Measurements from ENCODE around the gene ADAMTS8. TPM values are rescaled to one million over a fixed set of nuclear protein-coding genes. Genes with fewer than 3 reads are reported as not detected.
A peak's percentile ranks its signal among the peaks of the same experiment; 100 is the strongest.

Gene ADAMTS8
- total RNA-seq, 1 donor = not detected

- no peaks in the 10 kb centered on the region for H3K9me3 ChIP-seq (ENCODE audit: low read depth, low read length)
- no peaks in the 10 kb centered on the region for H3K79me2 ChIP-seq (ENCODE audit: insufficient read depth, low read length)
- H3K4me2 ChIP-seq (ENCODE audit: insufficient read depth, low read length) = peak overlapping the region; percentile 29
- DNase-seq (ENCODE audit: insufficient read length, low spot score, missing footprints) = no peak
- no peak overlapping the region for H3K4me3 ChIP-seq (ENCODE audit: insufficient read depth, low read length)
- no peak overlapping the region for H2AFZ ChIP-seq (ENCODE audit: low read length)
- TF ChIP-seq, protein P1, sequence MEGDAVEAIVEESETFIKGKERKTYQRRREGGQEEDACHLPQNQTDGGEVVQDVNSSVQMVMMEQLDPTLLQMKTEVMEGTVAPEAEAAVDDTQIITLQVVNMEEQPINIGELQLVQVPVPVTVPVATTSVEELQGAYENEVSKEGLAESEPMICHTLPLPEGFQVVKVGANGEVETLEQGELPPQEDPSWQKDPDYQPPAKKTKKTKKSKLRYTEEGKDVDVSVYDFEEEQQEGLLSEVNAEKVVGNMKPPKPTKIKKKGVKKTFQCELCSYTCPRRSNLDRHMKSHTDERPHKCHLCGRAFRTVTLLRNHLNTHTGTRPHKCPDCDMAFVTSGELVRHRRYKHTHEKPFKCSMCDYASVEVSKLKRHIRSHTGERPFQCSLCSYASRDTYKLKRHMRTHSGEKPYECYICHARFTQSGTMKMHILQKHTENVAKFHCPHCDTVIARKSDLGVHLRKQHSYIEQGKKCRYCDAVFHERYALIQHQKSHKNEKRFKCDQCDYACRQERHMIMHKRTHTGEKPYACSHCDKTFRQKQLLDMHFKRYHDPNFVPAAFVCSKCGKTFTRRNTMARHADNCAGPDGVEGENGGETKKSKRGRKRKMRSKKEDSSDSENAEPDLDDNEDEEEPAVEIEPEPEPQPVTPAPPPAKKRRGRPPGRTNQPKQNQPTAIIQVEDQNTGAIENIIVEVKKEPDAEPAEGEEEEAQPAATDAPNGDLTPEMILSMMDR (IDR thresholded peaks at IDR 0.05; ENCODE audit: extremely low read depth, low read depth, low read length) = no peak
- H3K36me3 ChIP-seq (ENCODE audit: insufficient read depth, low read length) = no peaks in the 10 kb centered on the region
- no peak overlapping the region for H3K27ac ChIP-seq (ENCODE audit: low read depth, low read length)
- H3K27me3 ChIP-seq (ENCODE audit: insufficient read depth, low read length) = peaks cover 21% of the 10 kb centered on the region
- H3K4me1 ChIP-seq (ENCODE audit: insufficient read depth, low read length) = peaks cover 38% of the 10 kb centered on the region
- H4K20me1 ChIP-seq (ENCODE audit: insufficient read depth, low read length) = no peaks in the 10 kb centered on the region
Observed at GRCh38 chr11:130408401-130408890, 20.0 kb downstream of the ADAMTS8 start.

DNA sequence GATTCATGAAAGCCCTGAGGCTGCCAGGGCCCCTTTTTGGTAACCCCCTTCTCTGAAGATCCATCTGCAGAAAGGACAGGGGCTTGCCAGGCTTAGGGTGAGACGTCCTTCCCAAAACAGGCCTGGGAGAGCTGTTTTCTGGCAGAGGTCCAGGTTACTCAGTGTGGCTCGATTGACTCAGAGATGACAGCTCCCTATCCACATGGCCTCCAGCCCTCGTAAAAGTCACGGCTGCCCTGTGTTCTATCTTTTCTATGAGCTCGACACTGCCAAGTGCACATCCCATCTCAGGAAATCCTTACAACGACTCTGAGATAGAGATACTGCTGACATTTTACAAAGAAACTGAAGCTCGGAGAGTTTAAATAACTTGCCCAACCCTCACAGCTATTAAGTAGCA, 20.4 kb downstream of the ADAMTS8 start:
- no peaks in the 10 kb centered on the region for H3K36me3 ChIP-seq (ENCODE audit: insufficient read depth, low read length)
- peak overlapping the region; percentile 2 for H3K27ac ChIP-seq (ENCODE audit: low read depth, low read length)
- H4K20me1 ChIP-seq (ENCODE audit: insufficient read depth, low read length) = no peaks in the 10 kb centered on the region
- H3K27me3 ChIP-seq (ENCODE audit: insufficient read depth, low read length) = peaks cover 21% of the 10 kb centered on the region
- peaks cover 40% of the 10 kb centered on the region for H3K4me1 ChIP-seq (ENCODE audit: insufficient read depth, low read length)
- no peaks in the 10 kb centered on the region for H3K79me2 ChIP-seq (ENCODE audit: insufficient read depth, low read length)
- H3K4me2 ChIP-seq (ENCODE audit: insufficient read depth, low read length) = peak overlapping the region; percentile 29
- no peak overlapping the region for H2AFZ ChIP-seq (ENCODE audit: low read length)
- H3K9me3 ChIP-seq (ENCODE audit: low read depth, low read length) = no peaks in the 10 kb centered on the region
- no peak overlapping the region for H3K4me3 ChIP-seq (ENCODE audit: insufficient read depth, low read length)
- peak; percentile 95 for DNase-seq (ENCODE audit: insufficient read length, low spot score, missing footprints)
- TF ChIP-seq, protein P1 (IDR thresholded peaks at IDR 0.05; ENCODE audit: extremely low read depth, low read depth, low read length) = no peak

GRCh38 chr11:130405428-130405827, 23.0 kb downstream of the ADAMTS8 start:
- TF ChIP-seq, protein P1 (IDR thresholded peaks at IDR 0.05; ENCODE audit: extremely low read depth, low read depth, low read length) = no peak
- peaks cover 48% of the 10 kb centered on the region for H3K4me1 ChIP-seq (ENCODE audit: insufficient read depth, low read length)
- H4K20me1 ChIP-seq (ENCODE audit: insufficient read depth, low read length) = no peaks in the 10 kb centered on the region
- no peak overlapping the region for H2AFZ ChIP-seq (ENCODE audit: low read length)
- DNase-seq (ENCODE audit: insufficient read length, low spot score, missing footprints) = no peak
- H3K9me3 ChIP-seq (ENCODE audit: low read depth, low read length) = no peaks in the 10 kb centered on the region
- H3K4me2 ChIP-seq (ENCODE audit: insufficient read depth, low read length) = no peak overlapping the region
- H3K27ac ChIP-seq (ENCODE audit: low read depth, low read length) = no peak overlapping the region
- H3K79me2 ChIP-seq (ENCODE audit: insufficient read depth, low read length) = no peaks in the 10 kb centered on the region
- H3K36me3 ChIP-seq (ENCODE audit: insufficient read depth, low read length) = no peaks in the 10 kb centered on the region
- peaks cover 13% of the 10 kb centered on the region for H3K27me3 ChIP-seq (ENCODE audit: insufficient read depth, low read length)
- H3K4me3 ChIP-seq (ENCODE audit: insufficient read depth, low read length) = no peak overlapping the region

DNA sequence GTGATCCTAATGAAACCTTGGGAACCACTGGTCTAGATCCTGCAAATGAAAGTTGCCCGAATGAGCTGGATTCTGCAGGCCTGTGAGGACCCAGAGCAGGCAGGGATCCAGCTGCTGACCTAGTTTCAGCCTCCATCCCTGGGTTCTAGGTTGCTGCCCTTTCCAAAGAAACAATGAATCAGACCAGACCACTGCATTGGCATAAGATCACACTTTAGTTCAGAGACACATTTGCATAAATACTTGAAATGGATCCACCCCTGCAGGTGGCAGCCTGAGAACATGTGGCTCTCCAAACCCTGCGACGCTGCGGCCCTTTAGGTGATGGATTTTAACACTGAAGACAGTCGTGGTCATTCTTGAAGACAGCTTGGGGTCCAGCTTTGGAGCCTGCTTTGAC, 23.7 kb downstream of the ADAMTS8 start:
- no peak overlapping the region for H3K27ac ChIP-seq (ENCODE audit: low read depth, low read length)
- H3K36me3 ChIP-seq (ENCODE audit: insufficient read depth, low read length) = no peaks in the 10 kb centered on the region
- no peak overlapping the region for H2AFZ ChIP-seq (ENCODE audit: low read length)
- no peak overlapping the region for H3K4me3 ChIP-seq (ENCODE audit: insufficient read depth, low read length)
- no peaks in the 10 kb centered on the region for H3K79me2 ChIP-seq (ENCODE audit: insufficient read depth, low read length)
- H3K27me3 ChIP-seq (ENCODE audit: insufficient read depth, low read length) = peaks cover 8% of the 10 kb centered on the region
- no peaks in the 10 kb centered on the region for H3K9me3 ChIP-seq (ENCODE audit: low read depth, low read length)
- peaks cover 52% of the 10 kb centered on the region for H3K4me1 ChIP-seq (ENCODE audit: insufficient read depth, low read length)
- no peak for DNase-seq (ENCODE audit: insufficient read length, low spot score, missing footprints)
- TF ChIP-seq, protein P1 (IDR thresholded peaks at IDR 0.05; ENCODE audit: extremely low read depth, low read depth, low read length) = no peak
- no peaks in the 10 kb centered on the region for H4K20me1 ChIP-seq (ENCODE audit: insufficient read depth, low read length)
- no peak overlapping the region for H3K4me2 ChIP-seq (ENCODE audit: insufficient read depth, low read length)

Data from osteoblast (primary cell).